HG02884 (cell line): Measurements from ENCODE around the gene CHAC1.

Experiments used
- ATAC-seq: cut with Tn5 transposase; IDR thresholded peaks from one replicate; pipeline ENCODE4 v1.9.1; 2021; ENCODE audit warnings: mild to moderate bottlenecking, moderate library complexity; ENCODE audit not compliant: unreplicated experiment

The CHAC1 gene

GRCh38 chr15:40952901-40953712 is at the start of gene CHAC1:
Gene CHAC1 (plus strand): TSS chr15:40953471. CDS start chr15:40953584, 113 bp downstream.
- ATAC-seq = peak; percentile 92

- ATAC-seq = no peak
These were observed 48.6 kb upstream of the CHAC1 start for GRCh38 chr15:40904552-40905201.

GRCh38 chr15:40906091-40906990 is 46.9 kb upstream of the CHAC1 start:
- ATAC-seq = peak; percentile 55

- ATAC-seq = no peak
These were observed 46.1 kb upstream of the CHAC1 start for GRCh38 chr15:40906991-40907802.

GRCh38 chr15:40908095-40908494 is 45.2 kb upstream of the CHAC1 start:
- ATAC-seq = no peak

- ATAC-seq = no peak
These were observed 43.3 kb upstream of the CHAC1 start for GRCh38 chr15:40909662-40910630.

GRCh38 chr15:40911141-40911540 is 42.1 kb upstream of the CHAC1 start:
- no peak for ATAC-seq

- ATAC-seq = no peak
These were observed 41.6 kb upstream of the CHAC1 start for GRCh38 chr15:40911693-40912092.

- no peak for ATAC-seq
These were observed 40.8 kb upstream of the CHAC1 start for GRCh38 chr15:40912478-40912877.

- no peak for ATAC-seq
These were observed 39.3 kb upstream of the CHAC1 start for GRCh38 chr15:40914013-40914412.

GRCh38 chr15:40914486-40914885 is 38.8 kb upstream of the CHAC1 start:
- no peak for ATAC-seq

GRCh38 chr15:40915116-40915661 is 38.1 kb upstream of the CHAC1 start:
- ATAC-seq = no peak

- ATAC-seq = no peak
These were observed 37.6 kb upstream of the CHAC1 start for GRCh38 chr15:40915679-40916078.

- ATAC-seq = no peak
These were observed 35.7 kb upstream of the CHAC1 start for GRCh38 chr15:40917585-40917984.

- no peak for ATAC-seq
These were observed 35.0 kb upstream of the CHAC1 start for GRCh38 chr15:40918146-40918798.

GRCh38 chr15:40918799-40919392 is 34.4 kb upstream of the CHAC1 start:
- ATAC-seq = no peak

- no peak for ATAC-seq
These were observed 31.2 kb upstream of the CHAC1 start for GRCh38 chr15:40921949-40922607.

GRCh38 chr15:40922608-40923005 is 30.7 kb upstream of the CHAC1 start:
- ATAC-seq = no peak
